Liver (tissue), 9 donors: Measurements from ENCODE around the gene GAB2. TPM values are rescaled to one million over a fixed set of nuclear protein-coding genes. Genes with fewer than 3 reads are reported as not detected.

Source experiments
- DNase-seq: peaks from one replicate; pipeline ENCODE4 v3.0.0-alpha.2; 2017; ENCODE audit warnings: low spot score
- H3K27ac ChIP-seq, 2 donors: one replicate each; pipeline ENCODE4 v1.7.0; 2013; ENCODE audit warnings: inconsistent platforms in 2 of 2, low read length in 2 of 2, control low read depth in 1 of 2, low read depth in 1 of 2, mild to moderate bottlenecking in 1 of 2
- H3K27me3 ChIP-seq, 4 donors: one replicate each; pipeline versions ENCODE4 v1.6.1 to v1.7.0; 2013; ENCODE audit warnings: low read length in 3 of 4, inconsistent platforms in 1 of 4, mild to moderate bottlenecking in 1 of 4, moderate library complexity in 1 of 4; ENCODE audit not compliant: control insufficient read depth in 4 of 4, insufficient read depth in 4 of 4
- H3K36me3 ChIP-seq, 4 donors: one replicate each; pipeline versions ENCODE4 v1.6.1 to v1.7.0; 2013; ENCODE audit warnings: low read length in 3 of 4, mild to moderate bottlenecking in 3 of 4, low read depth in 1 of 4, moderate library complexity in 1 of 4; ENCODE audit not compliant: control insufficient read depth in 4 of 4, insufficient read depth in 3 of 4
- H3K4me1 ChIP-seq, 4 donors: one replicate each; pipeline versions ENCODE4 v1.6.1 to v1.7.0; 2013; ENCODE audit warnings: low read length in 3 of 4, mild to moderate bottlenecking in 3 of 4, moderate library complexity in 1 of 4; ENCODE audit not compliant: control insufficient read depth in 4 of 4, insufficient read depth in 4 of 4
- H3K4me3 ChIP-seq, 3 donors: one replicate each; pipeline versions ENCODE4 v1.6.1 to v1.7.0; 2013; ENCODE audit warnings: low read length in 3 of 3, control low read depth in 1 of 3, low read depth in 1 of 3, mild to moderate bottlenecking in 1 of 3
- H3K9ac ChIP-seq, 2 donors: one replicate each; pipeline ENCODE4 v1.7.0; 2013; ENCODE audit warnings: low read length in 2 of 2, mild to moderate bottlenecking in 2 of 2, moderate library complexity in 2 of 2, control low read depth in 1 of 2, low read depth in 1 of 2
- H3K9me3 ChIP-seq, 4 donors: one replicate each; pipeline versions ENCODE4 v1.6.1 to v1.7.0; 2013; ENCODE audit warnings: low read length in 3 of 4; ENCODE audit not compliant: control insufficient read depth in 4 of 4
- ATF3 ChIP-seq: IDR thresholded peaks from 2 replicates; pipeline ENCODE4 v1.6.1; 2016; ENCODE audit warnings: antibody characterized with exemption
- CTCF ChIP-seq: fragments of 150-350 bp; IDR thresholded peaks from 2 replicates; pipeline ENCODE4 v1.5.1; 2017; ENCODE audit warnings: improper control_type of control experiment, low read depth, low read length; ENCODE audit not compliant: missing input control
- FOXA1 ChIP-seq: IDR thresholded peaks from 2 replicates; pipeline ENCODE4 v1.6.1; 2016; ENCODE audit warnings: antibody characterized with exemption
- FOXA2 ChIP-seq: IDR thresholded peaks from 2 replicates; pipeline ENCODE4 v1.6.1; 2016; ENCODE audit warnings: antibody characterized with exemption
- GABPA ChIP-seq, 2 donors: IDR thresholded peaks in 1 of 2; conservative IDR thresholded peaks in 1 of 2; 2 replicates each; pipeline ENCODE4 v1.6.1; 2016; ENCODE audit warnings: antibody characterized with exemption in 2 of 2, mild to moderate bottlenecking in 1 of 2, moderate library complexity in 1 of 2
- HNF4A ChIP-seq, 2 donors: conservative IDR thresholded peaks; 2 replicates each; pipeline ENCODE4 v1.6.1; 2016; ENCODE audit warnings: antibody characterized with exemption in 2 of 2, mild to moderate bottlenecking in 2 of 2
- HNF4G ChIP-seq: IDR thresholded peaks from 2 replicates; pipeline ENCODE4 v1.6.1; 2016; ENCODE audit warnings: antibody characterized with exemption
- SP1 ChIP-seq: IDR thresholded peaks from 2 replicates; pipeline ENCODE4 v1.6.1; 2018; ENCODE audit warnings: antibody characterized with exemption, mild to moderate bottlenecking
- YY1 ChIP-seq: IDR thresholded peaks from 2 replicates; pipeline ENCODE4 v1.6.1; 2016; ENCODE audit warnings: antibody characterized with exemption, mild to moderate bottlenecking
- WGBS: extraction: QIAGEN DNeasy Blood & Tissue Kit; methylation state at CpG from one replicate; pipeline ENCODE4 v1.1.7; 2013; 5-methylcytosine and 5-hydroxymethylcytosine counted together
- polyA plus RNA-seq, 2 donors: library from polyadenylated mRNA; stranded (reverse) in 1 of 2; unstranded in 1 of 2; fragments of 200-250 nt in 1 of 2; fragments of >200 nt in 1 of 2; fragmentation: Nextera tagmentation in 1 of 2; extraction: Ambion mirVana in 1 of 2; gene quantifications; one replicate each; pipeline versions ENCODE4 v1.2.1 to v1.2.3, GENCODE V29; 2013 to 2015
- total RNA-seq, 2 donors: library from RNA; depleted of rRNA; stranded (reverse); fragments of >200 nt; gene quantifications; one replicate each; pipeline ENCODE4 v1.2.3, GENCODE V29; 2014
- TF ChIP-seq, protein P1 (sequence below): IDR thresholded peaks from 2 replicates; pipeline ENCODE4 v1.6.1; 2016; ENCODE audit warnings: antibody characterized with exemption
- TF ChIP-seq, protein P2 (sequence below): IDR thresholded peaks from 2 replicates; pipeline ENCODE4 v1.6.1; 2016; ENCODE audit warnings: antibody characterized with exemption
- donor health status: healthy.
- donor health status: healthy.
- donor health status: healthy.
- donor health status: healthy.
- donor health status: healthy.

The GAB2 gene
- total and polyA plus RNA-seq, 4 donors = 1.3 to 3.6 (median 2.5) TPM

DNA sequence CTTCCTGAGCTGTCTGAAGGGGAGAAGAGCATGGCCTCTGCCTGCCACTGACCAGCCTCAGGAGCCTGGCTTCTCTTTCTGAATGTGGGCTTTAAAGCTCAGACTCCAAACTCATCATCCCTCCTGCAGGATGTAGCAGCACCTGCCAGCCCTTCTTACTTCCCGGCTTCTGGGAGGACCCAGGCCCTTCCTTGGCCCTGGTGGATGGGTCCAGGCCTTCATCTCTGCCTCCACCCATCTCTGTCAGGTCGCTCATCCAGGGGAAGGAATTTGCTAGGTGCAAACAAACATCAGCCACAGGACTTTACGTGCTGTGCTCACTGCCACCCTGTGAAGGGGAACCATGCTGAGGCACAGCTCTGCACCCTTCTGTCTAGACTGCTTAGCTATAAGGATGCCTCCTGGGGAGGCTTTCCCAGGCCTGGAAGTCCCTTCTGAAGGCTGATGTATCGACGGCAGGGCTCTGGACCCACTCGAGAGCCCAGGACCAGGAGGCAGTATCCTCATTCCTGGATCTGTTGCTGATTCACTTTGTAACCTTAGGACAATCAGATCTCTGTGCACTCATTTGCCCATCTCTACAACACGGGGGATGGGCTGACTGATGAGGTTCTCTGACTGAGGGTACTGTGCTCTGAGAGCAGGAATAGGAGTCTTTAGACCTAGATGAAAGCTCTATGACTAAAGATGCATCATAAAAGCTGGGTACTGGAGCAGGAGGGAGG is 198.0 kb downstream of the GAB2 start:
- no peaks in the 10 kb centered on the region for H3K27me3 ChIP-seq
- WGBS = 95% methylated on average over 7 of the region's 7 CpGs
- H3K4me1 ChIP-seq = no peaks in the 10 kb centered on the region
- no peaks in the 10 kb centered on the region for H3K9me3 ChIP-seq
- H3K36me3 ChIP-seq = peaks cover 1 to 45% (median 8%) of the 10 kb centered on the region in 4 donors
- TF ChIP-seq GABPA (IDR thresholded peaks at IDR 0.05 in 1 of 2, conservative IDR thresholded peaks at IDR 0.05 in 1 of 2) = no peak
- no peak for TF ChIP-seq YY1
- no peak for TF ChIP-seq HNF4G
- TF ChIP-seq CTCF = no peak
- DNase-seq = no peak
- no peak overlapping the region for H3K27ac ChIP-seq
- H3K4me3 ChIP-seq = no peak overlapping the region
- no peak overlapping the region for H3K9ac ChIP-seq

DNA sequence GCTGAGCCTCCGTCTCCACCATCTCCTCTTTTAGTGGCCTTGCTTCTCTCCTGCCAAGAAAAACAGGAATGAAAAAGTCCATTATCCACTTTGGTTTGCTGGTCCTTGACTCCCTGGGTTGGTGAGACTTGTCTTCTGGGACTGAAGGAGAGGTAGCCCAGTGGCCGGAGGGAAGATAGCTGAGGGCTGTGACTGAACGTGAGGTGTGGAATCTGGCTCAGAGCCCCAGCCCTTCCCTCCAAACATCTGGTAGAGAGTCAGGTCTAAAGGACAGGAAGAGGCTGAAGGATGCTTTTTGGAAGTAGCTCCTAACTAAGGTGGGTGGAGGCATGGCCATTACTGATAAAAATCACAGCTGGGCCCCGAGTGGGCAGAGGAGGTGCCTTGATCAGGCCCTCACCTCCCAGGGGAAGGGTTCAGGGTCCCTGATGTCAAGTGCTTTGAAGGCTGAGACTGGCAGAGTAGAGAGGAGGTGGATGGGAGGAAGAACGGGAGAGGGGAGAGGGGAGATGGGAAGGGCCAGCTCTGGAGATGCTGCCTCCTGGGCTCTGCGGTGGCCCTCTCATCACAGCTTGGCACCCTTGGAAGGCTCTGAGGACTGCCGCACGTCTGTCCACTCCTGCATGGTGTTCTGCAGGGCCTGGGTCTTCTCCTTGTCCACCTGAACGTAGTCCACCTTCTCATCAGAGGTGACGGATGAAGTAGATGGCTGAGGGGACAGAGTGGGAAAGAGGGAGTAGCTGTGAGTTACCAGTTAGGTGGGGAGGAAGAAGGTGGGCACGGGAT is 198.7 kb downstream of the GAB2 start:
- 91% methylated on average over 11 of the region's 11 CpGs for WGBS
- H3K27me3 ChIP-seq = no peaks in the 10 kb centered on the region
- DNase-seq = no peak
- H3K9ac ChIP-seq = no peak overlapping the region
- no peaks in the 10 kb centered on the region for H3K9me3 ChIP-seq
- TF ChIP-seq FOXA1 (no peak), HNF4G (no peak), ATF3 (no peak)
- no peak overlapping the region for H3K27ac ChIP-seq
- peaks cover 1 to 41% (median 8%) of the 10 kb centered on the region in 4 donors for H3K36me3 ChIP-seq
- H3K4me3 ChIP-seq = no peak overlapping the region
- no peaks in the 10 kb centered on the region for H3K4me1 ChIP-seq

DNA sequence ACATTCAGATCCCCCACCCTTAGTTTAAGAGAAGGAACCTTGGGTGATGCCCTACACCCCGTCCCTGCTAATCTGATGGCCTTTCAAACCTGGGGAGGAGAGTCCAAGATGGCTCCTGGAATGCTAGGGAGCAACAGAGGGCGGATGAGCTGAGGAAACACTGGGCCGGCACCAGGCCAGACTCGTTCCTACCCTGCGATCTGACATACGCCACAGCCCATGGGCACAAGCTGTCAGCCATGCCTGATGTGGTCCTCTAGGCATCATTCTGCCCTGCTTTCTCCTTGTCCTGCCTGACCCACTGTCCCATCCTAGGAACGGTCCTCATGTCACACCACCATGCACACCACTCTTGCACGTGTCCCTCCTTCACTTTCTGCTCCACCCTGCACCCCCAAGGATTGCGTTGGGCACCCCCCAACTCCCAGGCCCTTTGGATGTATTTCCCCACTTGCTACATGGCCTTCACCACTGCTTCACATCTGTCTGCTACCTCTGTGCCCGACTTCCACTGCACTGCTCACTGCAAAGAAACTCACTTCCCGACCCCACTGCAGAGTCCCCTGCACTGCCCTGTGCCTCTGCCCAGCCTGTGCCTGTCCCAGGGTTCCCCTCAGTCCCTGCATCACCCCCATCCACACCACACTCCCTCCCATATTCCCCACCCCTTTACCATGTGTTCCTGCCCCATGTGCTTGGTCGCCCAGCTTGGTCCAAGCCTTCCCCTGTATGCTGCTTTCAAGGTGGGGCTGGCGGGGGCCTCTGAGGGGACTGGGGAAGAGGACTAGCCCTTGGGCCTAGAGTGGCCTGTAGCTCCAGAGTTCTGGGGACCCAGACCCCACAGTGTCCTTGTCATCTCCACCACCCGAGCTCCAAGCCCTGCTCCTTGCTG is 199.7 kb downstream of the GAB2 start:
- DNase-seq = no peak
- no peak overlapping the region for H3K9ac ChIP-seq
- H3K27me3 ChIP-seq = no peaks in the 10 kb centered on the region
- TF ChIP-seq YY1 = no peak
- TF ChIP-seq, protein P1, sequence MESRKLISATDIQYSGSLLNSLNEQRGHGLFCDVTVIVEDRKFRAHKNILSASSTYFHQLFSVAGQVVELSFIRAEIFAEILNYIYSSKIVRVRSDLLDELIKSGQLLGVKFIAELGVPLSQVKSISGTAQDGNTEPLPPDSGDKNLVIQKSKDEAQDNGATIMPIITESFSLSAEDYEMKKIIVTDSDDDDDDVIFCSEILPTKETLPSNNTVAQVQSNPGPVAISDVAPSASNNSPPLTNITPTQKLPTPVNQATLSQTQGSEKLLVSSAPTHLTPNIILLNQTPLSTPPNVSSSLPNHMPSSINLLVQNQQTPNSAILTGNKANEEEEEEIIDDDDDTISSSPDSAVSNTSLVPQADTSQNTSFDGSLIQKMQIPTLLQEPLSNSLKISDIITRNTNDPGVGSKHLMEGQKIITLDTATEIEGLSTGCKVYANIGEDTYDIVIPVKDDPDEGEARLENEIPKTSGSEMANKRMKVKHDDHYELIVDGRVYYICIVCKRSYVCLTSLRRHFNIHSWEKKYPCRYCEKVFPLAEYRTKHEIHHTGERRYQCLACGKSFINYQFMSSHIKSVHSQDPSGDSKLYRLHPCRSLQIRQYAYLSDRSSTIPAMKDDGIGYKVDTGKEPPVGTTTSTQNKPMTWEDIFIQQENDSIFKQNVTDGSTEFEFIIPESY = no peak
- TF ChIP-seq FOXA1 = no peak
- TF ChIP-seq CTCF = no peak
- TF ChIP-seq SP1 = no peak
- TF ChIP-seq, protein P2, sequence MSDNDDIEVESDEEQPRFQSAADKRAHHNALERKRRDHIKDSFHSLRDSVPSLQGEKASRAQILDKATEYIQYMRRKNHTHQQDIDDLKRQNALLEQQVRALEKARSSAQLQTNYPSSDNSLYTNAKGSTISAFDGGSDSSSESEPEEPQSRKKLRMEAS = no peak
- TF ChIP-seq HNF4A (conservative IDR thresholded peaks at IDR 0.05) = no peak
- no peak for TF ChIP-seq FOXA2
- H3K9me3 ChIP-seq = no peaks in the 10 kb centered on the region
- no peak overlapping the region for H3K27ac ChIP-seq
- 97% methylated on average over 14 of the region's 14 CpGs for WGBS
- H3K4me1 ChIP-seq = no peaks in the 10 kb centered on the region
- H3K36me3 ChIP-seq = peaks cover 1 to 43% (median 10%) of the 10 kb centered on the region in 4 donors
- H3K4me3 ChIP-seq = no peak overlapping the region
